HG02763 (cell line): ENCODE results near the gene CXCL8.
A peak's percentile ranks its signal among the peaks of the same experiment; 100 is the strongest.
"Not testable (repeated sequence)": the region's sequence is repeated elsewhere in the genome, so short reads cannot be mapped to it uniquely, and the experiment has no call there.

ENCODE experiments used
- ATAC-seq: cut with Tn5 transposase; IDR thresholded peaks from one replicate; pipeline ENCODE4 v1.9.1; 2021; ENCODE audit warnings: mild to moderate bottlenecking, moderate library complexity; ENCODE audit not compliant: unreplicated experiment

Gene CXCL8

GRCh38 chr4:73743281-73743680 is 2.9 kb downstream of the CXCL8 start:
- ATAC-seq, result no peak

- ATAC-seq, result no peak
Measured at GRCh38 chr4:73743795-73744194, 3.4 kb downstream of the CXCL8 start.

- ATAC-seq, result no peak
Measured at GRCh38 chr4:73744203-73744602, 3.8 kb downstream of the CXCL8 start.

- ATAC-seq, result no peak
Measured at GRCh38 chr4:73750730-73751129, 10.4 kb downstream of the CXCL8 start.

- ATAC-seq, result peak; percentile 56
Measured at GRCh38 chr4:73751166-73751565, 10.8 kb downstream of the CXCL8 start.

- no peak for ATAC-seq
Measured at GRCh38 chr4:73751830-73752229, 11.5 kb downstream of the CXCL8 start.

GRCh38 chr4:73752424-73752823 is 12.1 kb downstream of the CXCL8 start:
- ATAC-seq, result no peak

- no peak for ATAC-seq
Measured at GRCh38 chr4:73753215-73753614, 12.8 kb downstream of the CXCL8 start.

GRCh38 chr4:73754934-73755333 is 14.6 kb downstream of the CXCL8 start:
- ATAC-seq, result no peak

- no peak for ATAC-seq
Measured at GRCh38 chr4:73759357-73759756, 19.0 kb downstream of the CXCL8 start.

GRCh38 chr4:73761856-73762255 is 21.5 kb downstream of the CXCL8 start:
- no peak for ATAC-seq

- ATAC-seq, result peak; percentile 70
Measured at GRCh38 chr4:73762409-73762808, 22.0 kb downstream of the CXCL8 start.

- ATAC-seq, result no peak
Measured at GRCh38 chr4:73763877-73764276, 23.5 kb downstream of the CXCL8 start.

GRCh38 chr4:73764513-73764912 is 24.1 kb downstream of the CXCL8 start:
- ATAC-seq, result no peak

GRCh38 chr4:73765296-73765695 is 24.9 kb downstream of the CXCL8 start:
- ATAC-seq, result no peak

- ATAC-seq, result no peak
Measured at GRCh38 chr4:73770917-73771316, 30.5 kb downstream of the CXCL8 start.

- ATAC-seq, result no peak
Measured at GRCh38 chr4:73772363-73772762, 32.0 kb downstream of the CXCL8 start.

- ATAC-seq, result not testable (repeated sequence)
Measured at GRCh38 chr4:73774406-73774805, 34.0 kb downstream of the CXCL8 start.

GRCh38 chr4:73776321-73776729 is 36.0 kb downstream of the CXCL8 start:
- ATAC-seq, result no peak

- ATAC-seq, result no peak
Measured at GRCh38 chr4:73777612-73778011, 37.2 kb downstream of the CXCL8 start.

GRCh38 chr4:73780243-73780642 is 39.9 kb downstream of the CXCL8 start:
- ATAC-seq, result no peak

GRCh38 chr4:73780834-73781233 is 40.5 kb downstream of the CXCL8 start:
- ATAC-seq, result no peak

- ATAC-seq, result no peak
Measured at GRCh38 chr4:73788411-73788810, 48.0 kb downstream of the CXCL8 start.
